GM12878 (cell line): Measurements from ENCODE around the gene CPLX4. TPM values are rescaled to one million over a fixed set of nuclear protein-coding genes. Genes with fewer than 3 reads are reported as not detected.

Experiments
- ATAC-seq: fragments of 200-7000 bp; cut with Tn5 transposase; 3 replicates; pipeline ENCODE4 v1.9.1; 2020; ENCODE audit warnings: mild to moderate bottlenecking, moderate library complexity
- BruUV-seq: library from RNA; stranded (reverse); fragments of 400-500 nt; replicated peaks from 2 replicates; lab custom pipeline; 2021; lab: Mats Ljungman, UMichigan
- CTCF ChIA-PET: fragments of 300-600 bp; sonication (Branson Sonifier 250); formaldehyde crosslinking; extraction: SDS; loops from one replicate; lab custom pipeline; 2021; ENCODE audit warnings: inconsistent platforms; lab: Yijun Ruan, JAX
- POLR2A ChIA-PET: fragments of 350-600 bp; formaldehyde crosslinking; extraction: SDS; loops from one replicate; lab custom pipeline; 2021; ENCODE audit warnings: inconsistent platforms; lab: Charles Lee
- RAD21 ChIA-PET: fragments of 300-600 bp; sonication (Branson Sonifier 250); formaldehyde crosslinking; loops from one replicate; lab custom pipeline; 2023; ENCODE audit warnings: antibody characterized with exemption; ENCODE audit not compliant: unreplicated experiment; lab: Charles Lee
- SMC1A ChIA-PET: fragments of 300-600 bp; sonication (Branson Sonifier 250); formaldehyde crosslinking; loops from one replicate; lab custom pipeline; 2023; ENCODE audit not compliant: unreplicated experiment, uncharacterized antibody; lab: Charles Lee
- DNase-seq: peaks from one replicate; pipeline ENCODE4 v3.0.0-alpha.2; 2011; ENCODE audit warnings: low read depth, low spot score
- FAIRE-seq: peaks from 3 replicates; lab custom pipeline; 2011; peaks lifted over from hg19 to GRCh38; lab: Jason Lieb, UNC
- H2AFZ ChIP-seq: 2 replicates; pipeline ENCODE4 v1.6.0; 2011; ENCODE audit warnings: low read depth, low read length, control low read depth; ENCODE audit not compliant: control insufficient read depth
- H3K27ac ChIP-seq: 2 replicates; pipeline ENCODE4 v1.5.1; 2011; ENCODE audit warnings: control low read depth; ENCODE audit not compliant: control insufficient read depth, insufficient read depth
- H3K27me3 ChIP-seq, 2 experiments: replicated peaks in 1 of 2; 2 replicates each; pipeline versions ENCODE4 v1.6.0 to v1.6.1; 2011; ENCODE audit warnings: low read length in 1 of 2; ENCODE audit not compliant: control insufficient read depth in 2 of 2, insufficient read depth in 2 of 2
- H3K36me3 ChIP-seq, 2 experiments: 2 replicates each; pipeline ENCODE4 v1.5.1; 2011; ENCODE audit warnings: low read length in 1 of 2; ENCODE audit not compliant: control insufficient read depth in 2 of 2, insufficient read depth in 2 of 2
- H3K4me1 ChIP-seq: 2 replicates; pipeline ENCODE4 v1.6.1; 2011; ENCODE audit warnings: mild to moderate bottlenecking, low read length, moderate library complexity, mixed read lengths; ENCODE audit not compliant: control insufficient read depth, insufficient read depth
- H3K4me2 ChIP-seq: 2 replicates; pipeline ENCODE4 v1.6.0; 2011; ENCODE audit warnings: control low read depth; ENCODE audit not compliant: control insufficient read depth, insufficient read depth
- H3K4me3 ChIP-seq: fragments of 200-600 bp; sonication (generic); 2 replicates; pipeline ENCODE4 v1.5.1; 2016
- H3K79me2 ChIP-seq: 2 replicates; pipeline ENCODE4 v1.6.0; 2011; ENCODE audit warnings: low read length; ENCODE audit not compliant: control insufficient read depth, insufficient read depth
- H3K9ac ChIP-seq: 2 replicates; pipeline ENCODE4 v1.8.0; 2011; ENCODE audit warnings: low read length, control low read depth, mixed read lengths; ENCODE audit not compliant: control insufficient read depth, insufficient read depth
- H3K9me3 ChIP-seq: replicated peaks from 3 replicates; pipeline ENCODE4 v1.5.1; 2011; ENCODE audit warnings: mild to moderate bottlenecking, low read length; ENCODE audit not compliant: control insufficient read depth, insufficient read depth
- H4K20me1 ChIP-seq: 2 replicates; pipeline ENCODE4 v1.6.0; 2011; ENCODE audit not compliant: control insufficient read depth, insufficient read depth
- CHD4 ChIP-seq: fragments of 200-600 bp; sonication (generic); IDR thresholded peaks from 2 replicates; pipeline ENCODE4 v1.6.1; 2016; ENCODE audit warnings: mild to moderate bottlenecking
- CTCF ChIP-seq, 3 experiments: IDR thresholded peaks in 2 of 3; conservative IDR thresholded peaks in 1 of 3; 2 replicates each; pipeline ENCODE4 v1.5.1; 2011; ENCODE audit warnings: low read depth in 3 of 3, low read length in 3 of 3, mild to moderate bottlenecking in 3 of 3, control low read depth in 2 of 3, moderate library complexity in 2 of 3, inconsistent platforms in 1 of 3, mixed read lengths in 1 of 3; ENCODE audit not compliant: control insufficient read depth in 2 of 3, insufficient read depth in 1 of 3; ENCODE audit errors: extremely low read depth in 1 of 3
- FOS ChIP-seq: IDR thresholded peaks from 3 replicates; pipeline ENCODE4 v1.6.1; 2011; ENCODE audit warnings: borderline replicate concordance; ENCODE audit not compliant: insufficient read length; ENCODE audit errors: extremely low read depth
- PAX8 ChIP-seq: fragments of 450-650 bp; IDR thresholded peaks from 2 replicates; pipeline ENCODE4 v1.6.1; 2017; ENCODE audit warnings: mild to moderate bottlenecking, moderate library complexity
- RBBP5 ChIP-seq: fragments of 200-600 bp; sonication (generic); conservative IDR thresholded peaks from 2 replicates; pipeline ENCODE4 v1.6.1; 2016
- SUZ12 ChIP-seq: fragments of 200-600 bp; sonication (generic); IDR thresholded peaks from one replicate; pipeline ENCODE4 v1.6.1; 2018; ENCODE audit warnings: antibody characterized with exemption, mild to moderate bottlenecking; ENCODE audit not compliant: unreplicated experiment
- ZNF24 ChIP-seq: fragments of 450-650 bp; IDR thresholded peaks from 2 replicates; pipeline ENCODE4 v1.6.1; 2017; ENCODE audit warnings: antibody characterized with exemption, mild to moderate bottlenecking
- WGBS: methylation state at CpG from one replicate; pipeline ENCODE4 v1.1.6; 2016; ENCODE audit warnings: low lambda C conversion rate; ENCODE audit not compliant: insufficient replicate concordance, insufficient coverage; ENCODE audit errors: missing lambda C conversion rate; 5-methylcytosine and 5-hydroxymethylcytosine counted together
- in situ Hi-C: fragments of 300-500 bp; cut with MboI; formaldehyde crosslinking; loops from 9 replicates; pipeline ENCODE4 v1.14.3; 2018; ENCODE audit warnings: mixed read lengths
- intact Hi-C: fragments of 100-400 bp; cut with micrococcal nuclease; formaldehyde crosslinking; loops from one replicate; pipeline ENCODE4 v1.14.2; 2022; ENCODE audit not compliant: unreplicated experiment
- polyA plus RNA-seq, 11 experiments: library from polyadenylated mRNA; depleted of rRNA in 4 of 11; unstranded in 6 of 11; stranded (reverse) in 5 of 11; fragments of >200 nt; fragmentation: Nextera tagmentation in 4 of 11; fragmentation: Illumina TruSeq in 1 of 11; extraction: Ambion mirVana in 4 of 11; extraction: Trizol in 1 of 11; gene quantifications; 1 replicate in 1 of 11; 2 replicates in 10 of 11; pipeline versions ENCODE4 v1.2.1 to v1.2.3, GENCODE V29; 2011 to 2016; ENCODE audit warnings: inconsistent platforms in 2 of 11, missing spikeins in 2 of 11, low read depth in 1 of 11
- total RNA-seq, 4 experiments: library from RNA; depleted of rRNA in 3 of 4; stranded (reverse); fragments of >200 nt in 3 of 4; fragmentation: Illumina TruSeq in 1 of 4; extraction: Trizol in 1 of 4; gene quantifications; 2 replicates each; pipeline versions ENCODE4 v1.2.1 to v1.2.3, GENCODE V29; 2013 to 2021

The CPLX4 gene
- total and polyA plus RNA-seq, 10 of the 15 experiments (the other 5 are each of a cell fraction or from before 2014, with no cell fraction given): not detected

GRCh38 chr18:59268721-59269562 lies 49.5 kb downstream of the CPLX4 start:
- H2AFZ ChIP-seq: no peak overlapping the region

More at GRCh38 chr18:59268721-59269562, 49.5 kb downstream of the CPLX4 start:
- CTCF ChIA-PET: interaction anchor here (0.7 to 1.3 kb wide), 2 partner anchors 99 to 184 kb away, joined by 3 read pairs; no protein-coding TSS in a partner anchor
- no peak for FAIRE-seq
- no peak overlapping the region for H3K4me3 ChIP-seq
- 24% methylated on average over 47 of the region's 90 CpGs for WGBS
- in situ Hi-C loops (no loop called here), intact Hi-C loops (no loop called here)
- H3K4me2 ChIP-seq: no peak overlapping the region
- H3K9me3 ChIP-seq: no peaks in the 10 kb centered on the region; the same call in 2 of the 3 replicates
- no peak overlapping the region for H3K9ac ChIP-seq
- H3K27ac ChIP-seq: no peak overlapping the region
- no peaks in the 10 kb centered on the region for H4K20me1 ChIP-seq
- H3K36me3 ChIP-seq: no peaks in the 10 kb centered on the region
- ATAC-seq: peak; percentile 54
- BruUV-seq: no TSS peak
- no peaks in the 10 kb centered on the region for H3K79me2 ChIP-seq
- no peak for TF ChIP-seq CHD4
- no peak for TF ChIP-seq ZNF24
- TF ChIP-seq PAX8: no peak
- TF ChIP-seq SUZ12: peak; percentile 93
- TF ChIP-seq FOS: no peak
- TF ChIP-seq CTCF (IDR thresholded peaks at IDR 0.05 in 2 of 3, conservative IDR thresholded peaks at IDR 0.05 in 1 of 3; ENCODE audit: control insufficient read depth in 2 of 3, extremely low read depth in 1 of 3, insufficient read depth in 1 of 3, low read depth in 3 of 3, low read length in 3 of 3): peak in 1 of 3 experiments; percentile 23; a peak in 2 of 6 replicates
- no peak for TF ChIP-seq RBBP5
- POLR2A ChIA-PET: no interaction called here
- H3K27me3 ChIP-seq: peaks cover 21 to 45% of the 10 kb centered on the region in 2 experiments
- no peaks in the 10 kb centered on the region for H3K4me1 ChIP-seq
- RAD21 ChIA-PET: interaction anchor here (1.3 kb wide), 1 partner anchor 185 kb away, joined by 5 read pairs; no protein-coding TSS in a partner anchor
- SMC1A ChIA-PET: interaction anchor here (1.3 kb wide), 1 partner anchor 183 kb away, joined by 3 read pairs; no protein-coding TSS in a partner anchor
- no peak for DNase-seq
